ENCODE results near the gene DNAH8. TPM values are rescaled to one million over a fixed set of nuclear protein-coding genes. Genes with fewer than 3 reads are reported as not detected.

The DNAH8 gene
- total and polyA plus RNA-seq, 11 donors, result 0.02 to 0.50 (median 0.02) TPM; not detected in 8

GRCh38 chr6:39017547-39017880 is 302.4 kb downstream of the DNAH8 start:
- Histone ChIP-seq H3K36me3 (no peaks in the 10 kb centered on the region), H3K4me3 (no peak overlapping the region), H3K4me1 (no peaks in the 10 kb centered on the region), H3K27ac (no peak overlapping the region), H3K9me3 (no peaks in the 10 kb centered on the region), H3K27me3 (peaks cover 0 to 7% (median 0%) of the 10 kb centered on the region in 9 donors)
- ATAC-seq, result no peak
- WGBS, 4 donors, result 66 to 70% (median 68%) methylated on average over 4 of the region's 4 CpGs
- no peak for DNase-seq
- TF ChIP-seq POLR2A (IDR thresholded peaks at IDR 0.05), result no peak
- no peak for TF ChIP-seq CTCF (IDR thresholded peaks at IDR 0.05)
- intact Hi-C loops (cut with DNase I), result no loop called here

GRCh38 chr6:39018103-39018502 is 303.0 kb downstream of the DNAH8 start:
- peaks cover 0 to 7% (median 0%) of the 10 kb centered on the region in 9 donors for H3K27me3 ChIP-seq
- ATAC-seq (peak; percentile 86 to 97 (median 93)), DNase-seq (peak in 3 of 5 donors; percentile 32 to 58 (median 37))
- no peaks in the 10 kb centered on the region for H3K36me3 ChIP-seq
- no peak for TF ChIP-seq CTCF (IDR thresholded peaks at IDR 0.05)
- TF ChIP-seq POLR2A (IDR thresholded peaks at IDR 0.05), result no peak
- no peaks in the 10 kb centered on the region for H3K4me1 ChIP-seq
- WGBS, 4 donors, result 28 to 42% (median 30%) methylated on average over 5 of the region's 5 CpGs
- intact Hi-C loops (cut with DNase I), result no loop called here
- H3K9me3 ChIP-seq, result no peaks in the 10 kb centered on the region
- no peak overlapping the region for H3K27ac ChIP-seq
- H3K4me3 ChIP-seq, result no peak overlapping the region

- intact Hi-C loops (cut with DNase I), result no loop called here
- ATAC-seq, result no peak
- Histone ChIP-seq H3K27ac (no peak overlapping the region), H3K4me3 (no peak overlapping the region), H3K27me3 (peaks cover 0 to 9% (median 0%) of the 10 kb centered on the region in 9 donors), H3K36me3 (no peaks in the 10 kb centered on the region), H3K4me1 (no peaks in the 10 kb centered on the region), H3K9me3 (no peaks in the 10 kb centered on the region)
- DNase-seq, result no peak
- TF ChIP-seq POLR2A (IDR thresholded peaks at IDR 0.05), result no peak
- TF ChIP-seq CTCF (IDR thresholded peaks at IDR 0.05), result no peak
- 79 to 87% (median 84%) methylated on average over 2 of the region's 2 CpGs for WGBS, 4 donors
Observed at GRCh38 chr6:39020136-39020535, 305.0 kb downstream of the DNAH8 start.

- no peaks in the 10 kb centered on the region for H3K9me3 ChIP-seq
- no peaks in the 10 kb centered on the region for H3K36me3 ChIP-seq
- no peak overlapping the region for H3K4me3 ChIP-seq
- peaks cover 0 to 11% (median 0%) of the 10 kb centered on the region in 9 donors for H3K27me3 ChIP-seq
- no peaks in the 10 kb centered on the region for H3K4me1 ChIP-seq
- TF ChIP-seq CTCF (IDR thresholded peaks at IDR 0.05) (no peak), POLR2A (IDR thresholded peaks at IDR 0.05) (no peak)
- intact Hi-C loops (cut with DNase I), result no loop called here
- H3K27ac ChIP-seq, result no peak overlapping the region
- DNase-seq, result no peak
- no peak for ATAC-seq
- WGBS, 4 donors, result 77 to 81% (median 80%) methylated on average over 1 to 2 of the region's 2 CpGs
Observed at GRCh38 chr6:39021041-39021440, 305.9 kb downstream of the DNAH8 start.
